Panc1 (cell line): ENCODE measurements around the gene LIX1.

Experiments used
- POLR2AphosphoS5 ChIP-seq: IDR thresholded peaks from 2 replicates; pipeline ENCODE4 v1.6.1; 2012; ENCODE audit warnings: mild to moderate bottlenecking, low read depth, low read length, moderate library complexity
- REST ChIP-seq, 2 experiments: IDR thresholded peaks; 2 replicates each; pipeline ENCODE4 v1.6.1; 2011 to 2012; ENCODE audit warnings: low read depth in 2 of 2, control low read depth in 1 of 2, low read length in 1 of 2, mild to moderate bottlenecking in 1 of 2, moderate library complexity in 1 of 2; ENCODE audit not compliant: insufficient read depth in 1 of 2
- TF ChIP-seq, protein P1 (sequence below): fragments of 450-650 bp; IDR thresholded peaks from 2 replicates; pipeline ENCODE4 v1.5.1; 2017; ENCODE audit warnings: mild to moderate bottlenecking

GRCh38 chr5:97183100-97183929 lies 40.9 kb upstream of the LIX1 start, which contains the start of gene RIOK2:
- TF ChIP-seq, protein P1, sequence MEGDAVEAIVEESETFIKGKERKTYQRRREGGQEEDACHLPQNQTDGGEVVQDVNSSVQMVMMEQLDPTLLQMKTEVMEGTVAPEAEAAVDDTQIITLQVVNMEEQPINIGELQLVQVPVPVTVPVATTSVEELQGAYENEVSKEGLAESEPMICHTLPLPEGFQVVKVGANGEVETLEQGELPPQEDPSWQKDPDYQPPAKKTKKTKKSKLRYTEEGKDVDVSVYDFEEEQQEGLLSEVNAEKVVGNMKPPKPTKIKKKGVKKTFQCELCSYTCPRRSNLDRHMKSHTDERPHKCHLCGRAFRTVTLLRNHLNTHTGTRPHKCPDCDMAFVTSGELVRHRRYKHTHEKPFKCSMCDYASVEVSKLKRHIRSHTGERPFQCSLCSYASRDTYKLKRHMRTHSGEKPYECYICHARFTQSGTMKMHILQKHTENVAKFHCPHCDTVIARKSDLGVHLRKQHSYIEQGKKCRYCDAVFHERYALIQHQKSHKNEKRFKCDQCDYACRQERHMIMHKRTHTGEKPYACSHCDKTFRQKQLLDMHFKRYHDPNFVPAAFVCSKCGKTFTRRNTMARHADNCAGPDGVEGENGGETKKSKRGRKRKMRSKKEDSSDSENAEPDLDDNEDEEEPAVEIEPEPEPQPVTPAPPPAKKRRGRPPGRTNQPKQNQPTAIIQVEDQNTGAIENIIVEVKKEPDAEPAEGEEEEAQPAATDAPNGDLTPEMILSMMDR, result no peak
- TF ChIP-seq POLR2AphosphoS5 (peak; percentile 71), REST (IDR thresholded peaks at IDR 0.05; ENCODE audit: insufficient read depth in 1 of 2, low read depth in 2 of 2, low read length in 1 of 2) (no peak)
